Ishikawa (cell line): ENCODE data around the gene HOXB6.

Experiments
- CREB1 ChIP-seq: IDR thresholded peaks from 2 replicates; pipeline ENCODE4 v1.6.1; 2012; ENCODE audit warnings: low read depth
- EP300 ChIP-seq: IDR thresholded peaks from 2 replicates; pipeline ENCODE4 v1.6.1; 2012; ENCODE audit warnings: borderline replicate concordance
- FOXM1 ChIP-seq: IDR thresholded peaks from 2 replicates; pipeline ENCODE4 v1.6.1; 2012; ENCODE audit warnings: low read depth, borderline replicate concordance
- NFIC ChIP-seq: IDR thresholded peaks from 2 replicates; pipeline ENCODE4 v1.6.1; 2012
- TAF1 ChIP-seq: IDR thresholded peaks from 2 replicates; pipeline ENCODE4 v1.6.1; 2012; ENCODE audit warnings: low read depth, mild to moderate bottlenecking
- TEAD4 ChIP-seq: IDR thresholded peaks from 2 replicates; pipeline ENCODE4 v1.6.1; 2012
- YY1 ChIP-seq: IDR thresholded peaks from 2 replicates; pipeline ENCODE4 v1.6.1; 2012; ENCODE audit warnings: low read depth
- ZBTB7A ChIP-seq: IDR thresholded peaks from 2 replicates; pipeline ENCODE4 v1.6.1; 2012; ENCODE audit warnings: low read depth
- TF ChIP-seq, protein P1 (sequence below): IDR thresholded peaks from 2 replicates; pipeline ENCODE4 v1.6.1; 2012
- TF ChIP-seq, protein P2 (sequence below): IDR thresholded peaks from 2 replicates; pipeline ENCODE4 v1.6.1; 2012

- TF ChIP-seq TEAD4 (no peak), EP300 (no peak), FOXM1 (no peak), ZBTB7A (no peak), CREB1 (no peak), TAF1 (no peak), NFIC (no peak), YY1 (no peak)
- TF ChIP-seq, protein P1, sequence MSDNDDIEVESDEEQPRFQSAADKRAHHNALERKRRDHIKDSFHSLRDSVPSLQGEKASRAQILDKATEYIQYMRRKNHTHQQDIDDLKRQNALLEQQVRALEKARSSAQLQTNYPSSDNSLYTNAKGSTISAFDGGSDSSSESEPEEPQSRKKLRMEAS = no peak
- TF ChIP-seq, protein P2, sequence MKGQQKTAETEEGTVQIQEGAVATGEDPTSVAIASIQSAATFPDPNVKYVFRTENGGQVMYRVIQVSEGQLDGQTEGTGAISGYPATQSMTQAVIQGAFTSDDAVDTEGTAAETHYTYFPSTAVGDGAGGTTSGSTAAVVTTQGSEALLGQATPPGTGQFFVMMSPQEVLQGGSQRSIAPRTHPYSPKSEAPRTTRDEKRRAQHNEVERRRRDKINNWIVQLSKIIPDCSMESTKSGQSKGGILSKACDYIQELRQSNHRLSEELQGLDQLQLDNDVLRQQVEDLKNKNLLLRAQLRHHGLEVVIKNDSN = no peak
These were observed 27.9 kb upstream of the HOXB6 start for GRCh38 chr17:48632579-48633265.
